Calu3 (cell line): Measurements from ENCODE around the gene GAB3. TPM values are rescaled to one million over a fixed set of nuclear protein-coding genes. Genes with fewer than 3 reads are reported as not detected.

ENCODE experiments used
- BruUV-seq: library from RNA; stranded (reverse); fragments of 400-500 nt; replicated peaks from 2 replicates; lab custom pipeline; 2021; lab: Mats Ljungman, UMichigan
- CTCF ChIA-PET: fragments of 300-600 bp; sonication (Branson Sonifier 250); formaldehyde crosslinking; loops from one replicate; lab custom pipeline; 2022; ENCODE audit warnings: antibody characterized with exemption; lab: Charles Lee
- DNase-seq: peaks from one replicate; pipeline ENCODE4 v3.0.0; 2022
- H3K27ac Mint-ChIP-seq: one replicate; pipeline ENCODE4 v1.8.0; 2022; ENCODE audit warnings: mixed read lengths; ENCODE audit not compliant: unreplicated experiment
- H3K27me3 Mint-ChIP-seq: one replicate; pipeline ENCODE4 v1.8.0; 2022; ENCODE audit warnings: mixed read lengths; ENCODE audit not compliant: unreplicated experiment
- H3K36me3 Mint-ChIP-seq: one replicate; pipeline ENCODE4 v1.8.0; 2022; ENCODE audit warnings: mild to moderate bottlenecking, moderate library complexity, mixed read lengths; ENCODE audit not compliant: insufficient read depth, unreplicated experiment
- H3K4me1 Mint-ChIP-seq: one replicate; pipeline ENCODE4 v1.8.0; 2022; ENCODE audit warnings: mild to moderate bottlenecking, low read depth, mixed read lengths; ENCODE audit not compliant: unreplicated experiment
- H3K4me3 Mint-ChIP-seq: one replicate; pipeline ENCODE4 v1.8.0; 2022; ENCODE audit warnings: mild to moderate bottlenecking, low read depth, moderate library complexity, mixed read lengths; ENCODE audit not compliant: unreplicated experiment
- H3K9me3 Mint-ChIP-seq: one replicate; pipeline ENCODE4 v1.8.0; 2022; ENCODE audit warnings: low read depth, mixed read lengths; ENCODE audit not compliant: unreplicated experiment
- CTCF ChIP-seq: fragments of 200-600 bp; IDR thresholded peaks from one replicate; pipeline ENCODE4 v1.8.0; 2022; ENCODE audit warnings: antibody characterized with exemption; ENCODE audit not compliant: unreplicated experiment
- intact Hi-C: fragments of 100-400 bp; cut with micrococcal nuclease; formaldehyde crosslinking; loops from one replicate; pipeline ENCODE4 v1.10.0; 2022; ENCODE audit not compliant: unreplicated experiment
- total RNA-seq: library from RNA; stranded (reverse); gene quantifications from 2 replicates; pipeline ENCODE4 v1.2.3, GENCODE V29; 2022

GAB3 gene
- total RNA-seq, 1 experiment from 2014 or later, result not detected

GRCh38 chrX:154737136-154737535, 13.7 kb downstream of the GAB3 start:
- H3K4me1 Mint-ChIP-seq, result peaks cover 20% of the 10 kb centered on the region
- CTCF ChIA-PET, result no interaction called here
- no peak overlapping the region for H3K4me3 Mint-ChIP-seq
- H3K36me3 Mint-ChIP-seq, result no peaks in the 10 kb centered on the region
- intact Hi-C loops, result no loop called here
- no peak overlapping the region for H3K27ac Mint-ChIP-seq
- H3K9me3 Mint-ChIP-seq, result no peaks in the 10 kb centered on the region
- no peak for DNase-seq
- TF ChIP-seq CTCF, result no peak
- peaks cover 59% of the 10 kb centered on the region for H3K27me3 Mint-ChIP-seq
- no TSS peak for BruUV-seq

- intact Hi-C loops, result no loop called here
- TF ChIP-seq CTCF, result no peak
- Mint-ChIP-seq H3K9me3 (no peaks in the 10 kb centered on the region), H3K27ac (no peak overlapping the region), H3K27me3 (peaks cover 59% of the 10 kb centered on the region), H3K4me3 (no peak overlapping the region), H3K36me3 (no peaks in the 10 kb centered on the region), H3K4me1 (peaks cover 26% of the 10 kb centered on the region)
- no TSS peak for BruUV-seq
- DNase-seq, result no peak
- CTCF ChIA-PET, result no interaction called here
Observed at GRCh38 chrX:154735695-154736393, 15.0 kb downstream of the GAB3 start.

- BruUV-seq, result no TSS peak
- Mint-ChIP-seq H3K36me3 (no peaks in the 10 kb centered on the region), H3K4me1 (peaks cover 26% of the 10 kb centered on the region), H3K4me3 (no peak overlapping the region), H3K27me3 (peaks cover 48% of the 10 kb centered on the region), H3K27ac (no peak overlapping the region), H3K9me3 (no peaks in the 10 kb centered on the region)
- intact Hi-C loops, result no loop called here
- DNase-seq, result no peak
- no peak for TF ChIP-seq CTCF
- CTCF ChIA-PET, result interaction anchor here (0.7 to 3.3 kb wide), 2 partner anchors 15 to 16 kb away, joined by 3 to 11 read pairs; no protein-coding TSS in a partner anchor
Observed at GRCh38 chrX:154734061-154734781, 16.7 kb downstream of the GAB3 start.

GRCh38 chrX:154733066-154733425, 17.8 kb downstream of the GAB3 start:
- Mint-ChIP-seq H3K4me3 (no peak overlapping the region), H3K27me3 (peaks cover 42% of the 10 kb centered on the region), H3K4me1 (peaks cover 18% of the 10 kb centered on the region), H3K36me3 (no peaks in the 10 kb centered on the region), H3K27ac (no peak overlapping the region), H3K9me3 (no peaks in the 10 kb centered on the region)
- intact Hi-C loops, result no loop called here
- BruUV-seq, result no TSS peak
- no peak for DNase-seq
- TF ChIP-seq CTCF, result no peak
- CTCF ChIA-PET, result interaction anchor here (3.3 kb wide), 1 partner anchor 16 kb away, joined by 11 read pairs; no protein-coding TSS in a partner anchor
